ENCODE measurements around the gene ZHX3. TPM values are rescaled to one million over a fixed set of nuclear protein-coding genes. Genes with fewer than 3 reads are reported as not detected.
A peak's percentile ranks its signal among the peaks of the same experiment; 100 is the strongest.

The ZHX3 gene
- total RNA-seq, 1 donor = 36.6 TPM

- H3K27me3 ChIP-seq (ENCODE audit: insufficient read depth, low read length) = no peaks in the 10 kb centered on the region
- DNase-seq (ENCODE audit: insufficient read length, low spot score, missing footprints) = no peak
- no peak overlapping the region for H3K4me3 ChIP-seq (ENCODE audit: insufficient read depth, low read length)
- H3K4me1 ChIP-seq (ENCODE audit: insufficient read depth, low read length) = peaks cover 19% of the 10 kb centered on the region
- no peak overlapping the region for H2AFZ ChIP-seq (ENCODE audit: low read length)
- H3K4me2 ChIP-seq (ENCODE audit: insufficient read depth, low read length) = no peak overlapping the region
- H4K20me1 ChIP-seq (ENCODE audit: insufficient read depth, low read length) = peaks cover 4% of the 10 kb centered on the region
- H3K27ac ChIP-seq (ENCODE audit: low read depth, low read length) = no peak overlapping the region
- no peaks in the 10 kb centered on the region for H3K36me3 ChIP-seq (ENCODE audit: insufficient read depth, low read length)
- no peak for TF ChIP-seq CTCF (IDR thresholded peaks at IDR 0.05; ENCODE audit: extremely low read depth, low read depth, low read length)
- no peaks in the 10 kb centered on the region for H3K9me3 ChIP-seq (ENCODE audit: low read depth, low read length)
- peaks cover 56% of the 10 kb centered on the region for H3K79me2 ChIP-seq (ENCODE audit: insufficient read depth, low read length)
Observed at GRCh38 chr20:41228858-41229257, 88.7 kb downstream of the ZHX3 start.

GRCh38 chr20:41226426-41226825, 91.1 kb downstream of the ZHX3 start:
- H3K4me3 ChIP-seq (ENCODE audit: insufficient read depth, low read length) = no peak overlapping the region
- H3K27ac ChIP-seq (ENCODE audit: low read depth, low read length) = no peak overlapping the region
- H3K36me3 ChIP-seq (ENCODE audit: insufficient read depth, low read length) = no peaks in the 10 kb centered on the region
- peaks cover 52% of the 10 kb centered on the region for H3K79me2 ChIP-seq (ENCODE audit: insufficient read depth, low read length)
- TF ChIP-seq CTCF (IDR thresholded peaks at IDR 0.05; ENCODE audit: extremely low read depth, low read depth, low read length) = no peak
- H2AFZ ChIP-seq (ENCODE audit: low read length) = no peak overlapping the region
- peak; percentile 15 for DNase-seq (ENCODE audit: insufficient read length, low spot score, missing footprints)
- no peaks in the 10 kb centered on the region for H3K9me3 ChIP-seq (ENCODE audit: low read depth, low read length)
- H4K20me1 ChIP-seq (ENCODE audit: insufficient read depth, low read length) = peaks cover 4% of the 10 kb centered on the region
- H3K4me1 ChIP-seq (ENCODE audit: insufficient read depth, low read length) = peaks cover 5% of the 10 kb centered on the region
- H3K4me2 ChIP-seq (ENCODE audit: insufficient read depth, low read length) = no peak overlapping the region
- no peaks in the 10 kb centered on the region for H3K27me3 ChIP-seq (ENCODE audit: insufficient read depth, low read length)

- Histone ChIP-seq H3K27me3 (ENCODE audit: insufficient read depth, low read length) (no peaks in the 10 kb centered on the region), H3K27ac (ENCODE audit: low read depth, low read length) (no peak overlapping the region), H3K36me3 (ENCODE audit: insufficient read depth, low read length) (no peaks in the 10 kb centered on the region), H3K9me3 (ENCODE audit: low read depth, low read length) (no peaks in the 10 kb centered on the region), H3K4me2 (ENCODE audit: insufficient read depth, low read length) (no peak overlapping the region), H3K79me2 (ENCODE audit: insufficient read depth, low read length) (peaks cover 53% of the 10 kb centered on the region), H4K20me1 (ENCODE audit: insufficient read depth, low read length) (peaks cover 4% of the 10 kb centered on the region), H3K4me3 (ENCODE audit: insufficient read depth, low read length) (no peak overlapping the region), H3K4me1 (ENCODE audit: insufficient read depth, low read length) (peaks cover 5% of the 10 kb centered on the region), H2AFZ (ENCODE audit: low read length) (no peak overlapping the region)
- no peak for DNase-seq (ENCODE audit: insufficient read length, low spot score, missing footprints)
- TF ChIP-seq CTCF (IDR thresholded peaks at IDR 0.05; ENCODE audit: extremely low read depth, low read depth, low read length) = no peak
Observed at GRCh38 chr20:41225091-41225490, 92.4 kb downstream of the ZHX3 start.

GRCh38 chr20:41224281-41224680, 93.2 kb downstream of the ZHX3 start:
- no peak for DNase-seq (ENCODE audit: insufficient read length, low spot score, missing footprints)
- H3K9me3 ChIP-seq (ENCODE audit: low read depth, low read length) = no peaks in the 10 kb centered on the region
- no peaks in the 10 kb centered on the region for H3K27me3 ChIP-seq (ENCODE audit: insufficient read depth, low read length)
- no peak for TF ChIP-seq CTCF (IDR thresholded peaks at IDR 0.05; ENCODE audit: extremely low read depth, low read depth, low read length)
- H3K79me2 ChIP-seq (ENCODE audit: insufficient read depth, low read length) = peaks cover 60% of the 10 kb centered on the region
- H3K27ac ChIP-seq (ENCODE audit: low read depth, low read length) = no peak overlapping the region
- no peak overlapping the region for H3K4me2 ChIP-seq (ENCODE audit: insufficient read depth, low read length)
- H4K20me1 ChIP-seq (ENCODE audit: insufficient read depth, low read length) = peaks cover 4% of the 10 kb centered on the region
- H3K4me1 ChIP-seq (ENCODE audit: insufficient read depth, low read length) = peaks cover 5% of the 10 kb centered on the region
- H3K4me3 ChIP-seq (ENCODE audit: insufficient read depth, low read length) = no peak overlapping the region
- no peaks in the 10 kb centered on the region for H3K36me3 ChIP-seq (ENCODE audit: insufficient read depth, low read length)
- H2AFZ ChIP-seq (ENCODE audit: low read length) = no peak overlapping the region
